ENCODE data around the gene GUCY2D.

Gene GUCY2D

DNA sequence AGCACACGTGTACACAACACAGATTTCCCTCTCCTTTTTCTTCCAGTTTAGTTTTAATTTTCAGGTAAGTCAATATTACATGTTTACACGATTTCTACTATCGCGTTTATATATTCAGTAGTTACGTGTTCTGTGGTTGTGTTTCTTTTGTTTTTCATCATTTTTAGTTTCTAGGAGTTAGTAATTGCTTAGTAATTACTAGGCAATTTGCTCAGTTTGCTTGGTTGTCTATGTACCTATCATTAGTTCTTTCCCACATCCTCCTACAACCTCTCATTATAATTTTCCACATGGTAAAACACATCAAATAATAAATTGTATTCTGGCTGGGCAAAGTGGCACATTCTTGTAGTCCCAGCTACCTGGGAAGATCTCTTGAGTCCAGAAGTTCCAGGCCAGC lies 24.6 kb upstream of the GUCY2D start:
- no peak for TF ChIP-seq JUND (IDR thresholded peaks at IDR 0.05; ENCODE audit: low read depth)
- in situ Hi-C loops (cut with HindIII; ENCODE audit: low pct_unique_long_range_greater_than_20kb, low sequenced_read_pairs): no loop called here
- no peak for DNase-seq (ENCODE audit: low read depth in 1 of 2, low spot score in 1 of 2)

DNA sequence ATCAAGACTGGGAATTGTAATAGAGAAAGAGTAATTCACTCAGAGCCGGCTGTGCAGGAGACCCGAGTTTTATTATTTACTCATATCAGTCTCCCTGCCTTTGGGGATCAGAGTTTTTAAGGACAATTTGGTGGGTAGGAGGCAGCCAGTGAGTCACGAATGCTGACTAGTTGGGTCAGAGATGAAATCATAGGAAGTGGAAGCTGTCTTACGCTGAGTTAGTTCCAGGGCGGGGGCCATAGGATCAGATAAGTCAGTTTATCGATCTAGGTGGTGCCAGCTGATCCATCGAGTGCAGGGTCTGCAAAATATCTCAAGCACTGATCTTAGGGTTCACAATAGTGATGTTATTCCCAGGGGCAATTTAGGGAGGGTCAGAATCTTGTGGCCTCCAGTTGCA lies 20.2 kb upstream of the GUCY2D start:
- no peak for TF ChIP-seq JUND (IDR thresholded peaks at IDR 0.05; ENCODE audit: low read depth)
- in situ Hi-C loops (cut with HindIII; ENCODE audit: low pct_unique_long_range_greater_than_20kb, low sequenced_read_pairs): no loop called here
- no peak for DNase-seq (ENCODE audit: low read depth in 1 of 2, low spot score in 1 of 2)

DNA sequence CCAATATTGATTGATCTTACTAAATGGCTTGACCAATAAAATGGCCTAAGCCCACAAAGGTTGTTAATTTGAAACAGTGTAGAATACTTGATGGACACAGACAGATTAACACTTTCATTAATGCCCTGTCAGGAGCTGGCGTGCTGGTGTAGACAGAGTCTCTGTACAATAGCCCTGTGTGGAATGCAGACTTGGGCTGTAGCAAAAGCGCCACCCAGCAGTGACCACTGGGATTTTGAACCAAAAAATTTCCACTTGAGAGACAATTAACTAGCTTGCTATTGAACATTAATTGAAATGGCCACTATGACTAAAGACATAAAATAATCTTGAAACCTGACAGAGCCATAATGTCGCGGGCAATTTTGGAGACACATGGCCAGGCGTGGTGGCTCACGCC lies 19.7 kb upstream of the GUCY2D start:
- in situ Hi-C loops (cut with HindIII; ENCODE audit: low pct_unique_long_range_greater_than_20kb, low sequenced_read_pairs): no loop called here
- no peak for TF ChIP-seq JUND (IDR thresholded peaks at IDR 0.05; ENCODE audit: low read depth)
- DNase-seq (ENCODE audit: low read depth in 1 of 2, low spot score in 1 of 2): peak in 1 of 2 experiments; percentile 65

DNA sequence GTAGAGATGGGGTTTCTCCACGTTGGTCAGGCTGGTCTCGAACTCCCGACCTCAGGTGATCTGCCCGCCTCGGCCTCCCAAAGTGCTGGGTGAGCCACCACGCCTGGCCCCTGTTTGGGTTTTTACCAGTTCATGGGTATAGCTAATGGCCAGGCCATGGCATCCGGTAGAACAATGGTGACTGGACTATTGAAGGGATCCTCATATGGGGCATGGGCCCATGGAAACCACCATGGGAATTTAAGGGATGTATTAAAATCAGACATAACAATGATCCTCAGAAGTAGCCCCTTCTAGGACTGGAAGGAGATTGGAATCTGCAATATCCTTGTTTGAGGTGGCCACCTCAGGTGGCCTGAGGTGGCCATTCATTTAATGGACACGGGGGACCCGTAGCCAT lies 17.5 kb upstream of the GUCY2D start:
- no peak for TF ChIP-seq JUND (IDR thresholded peaks at IDR 0.05; ENCODE audit: low read depth)
- no peak for DNase-seq (ENCODE audit: low read depth in 1 of 2, low spot score in 1 of 2)
- in situ Hi-C loops (cut with HindIII; ENCODE audit: low pct_unique_long_range_greater_than_20kb, low sequenced_read_pairs): no loop called here

DNA sequence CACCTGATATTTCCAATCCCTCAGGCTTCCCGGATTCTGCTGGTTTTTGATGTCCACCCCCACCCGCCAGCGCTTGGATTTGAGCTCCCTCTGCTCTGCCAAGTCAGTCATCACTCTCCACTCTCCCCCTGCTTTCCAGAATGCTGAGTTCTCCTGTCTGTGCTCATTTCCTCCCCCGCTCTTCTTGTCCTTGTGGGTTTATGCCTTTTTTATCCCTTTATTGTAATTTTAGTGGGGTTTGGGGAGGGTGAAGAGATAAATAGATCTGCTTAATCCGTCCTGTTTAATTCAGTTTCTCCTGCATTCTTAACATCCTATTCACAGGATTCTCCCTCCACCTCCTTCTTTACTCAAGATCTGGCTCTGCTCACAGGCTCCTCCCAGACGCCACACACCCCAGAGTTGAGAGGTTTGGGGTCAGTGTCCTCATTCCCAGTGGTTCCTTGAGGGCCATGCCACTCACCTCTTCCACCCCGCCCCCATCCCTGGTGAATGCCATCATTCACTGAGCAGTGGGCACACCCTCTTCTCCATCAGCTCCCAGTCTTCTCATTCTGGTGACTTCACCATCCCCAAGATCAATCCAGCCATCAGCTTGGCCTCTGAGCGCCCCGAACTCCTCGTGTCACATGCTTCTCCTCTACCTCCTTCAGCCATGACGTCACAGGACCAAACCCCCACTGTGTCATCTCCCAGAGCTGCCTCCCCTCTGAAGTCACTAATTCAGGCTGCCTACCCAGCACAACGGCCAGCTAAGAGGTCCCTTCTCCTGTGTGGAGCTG lies 15.1 kb upstream of the GUCY2D start:
- no peak for DNase-seq (ENCODE audit: low read depth in 1 of 2, low spot score in 1 of 2)
- in situ Hi-C loops (cut with HindIII; ENCODE audit: low pct_unique_long_range_greater_than_20kb, low sequenced_read_pairs): no loop called here
- no peak for TF ChIP-seq JUND (IDR thresholded peaks at IDR 0.05; ENCODE audit: low read depth)

DNA sequence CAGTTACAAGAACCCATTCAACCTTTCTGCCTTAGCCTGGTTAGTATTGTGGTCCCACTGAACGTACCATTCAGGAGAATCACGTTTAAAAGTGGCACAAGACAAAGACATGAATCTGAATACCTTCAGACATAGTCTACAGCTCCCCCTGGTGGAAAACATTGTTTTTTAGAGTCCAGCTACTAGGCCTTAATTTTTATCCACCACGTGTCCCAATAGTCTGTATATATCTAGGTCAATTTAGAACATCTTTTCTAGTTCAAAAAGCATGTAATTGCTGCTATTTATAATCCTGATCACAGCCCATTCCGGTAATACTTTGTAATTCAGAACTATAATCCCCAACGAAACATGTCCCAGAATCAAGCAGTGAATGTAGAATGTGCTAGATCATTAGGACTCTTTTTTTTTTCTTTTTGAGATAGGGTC lies 13.7 kb upstream of the GUCY2D start:
- DNase-seq (ENCODE audit: low read depth in 1 of 2, low spot score in 1 of 2): peak in 1 of 2 experiments; percentile 86
- TF ChIP-seq JUND (IDR thresholded peaks at IDR 0.05; ENCODE audit: low read depth): no peak
- in situ Hi-C loops (cut with HindIII; ENCODE audit: low pct_unique_long_range_greater_than_20kb, low sequenced_read_pairs): no loop called here

DNA sequence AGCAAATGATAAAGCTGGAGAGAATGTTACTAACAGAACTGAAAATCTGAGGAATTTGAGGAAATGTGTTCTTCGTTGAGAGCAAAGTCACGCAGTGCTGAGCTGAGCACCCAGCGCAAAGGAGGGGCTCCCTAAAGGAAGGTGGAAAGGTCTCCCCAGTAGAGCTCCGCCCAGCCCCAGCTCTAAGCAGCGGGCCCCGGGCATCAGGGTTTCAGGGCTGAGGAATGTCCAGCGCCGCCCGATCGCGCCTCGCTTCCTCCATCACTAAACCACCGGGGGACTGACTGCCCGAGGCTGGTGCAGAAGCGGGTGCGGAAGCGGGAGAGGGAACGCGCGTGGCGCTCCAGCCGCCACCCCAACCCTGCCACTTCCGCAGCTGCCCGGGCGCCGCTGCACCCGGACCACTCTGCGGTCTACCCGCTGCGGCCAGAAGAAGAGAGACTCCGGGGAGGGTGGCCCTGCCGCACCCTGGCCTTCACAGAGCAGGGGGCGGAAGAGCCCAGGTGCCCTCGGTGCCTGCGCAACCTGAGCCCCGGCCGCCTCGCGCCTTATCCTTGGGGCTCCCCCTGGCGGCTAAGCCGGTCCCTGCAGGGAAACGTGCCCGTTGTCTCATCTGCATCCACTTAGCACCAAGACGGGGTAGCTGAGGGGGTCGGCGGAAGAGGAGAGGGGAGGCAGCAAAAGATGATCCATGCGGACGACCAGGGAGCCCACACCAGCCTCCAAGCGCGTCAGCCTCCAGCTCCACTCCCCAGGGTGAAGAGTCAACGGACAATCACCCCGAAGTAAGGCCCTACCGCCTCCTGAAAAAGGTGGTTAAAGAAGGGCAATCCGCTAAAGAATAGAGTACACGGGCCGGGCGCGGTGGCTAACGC lies 12.4 kb upstream of the GUCY2D start:
- DNase-seq (ENCODE audit: low read depth in 1 of 2, low spot score in 1 of 2): peak; percentile 72 to 76
- TF ChIP-seq JUND (IDR thresholded peaks at IDR 0.05; ENCODE audit: low read depth): no peak
- in situ Hi-C loops (cut with HindIII; ENCODE audit: low pct_unique_long_range_greater_than_20kb, low sequenced_read_pairs): no loop called here

DNA sequence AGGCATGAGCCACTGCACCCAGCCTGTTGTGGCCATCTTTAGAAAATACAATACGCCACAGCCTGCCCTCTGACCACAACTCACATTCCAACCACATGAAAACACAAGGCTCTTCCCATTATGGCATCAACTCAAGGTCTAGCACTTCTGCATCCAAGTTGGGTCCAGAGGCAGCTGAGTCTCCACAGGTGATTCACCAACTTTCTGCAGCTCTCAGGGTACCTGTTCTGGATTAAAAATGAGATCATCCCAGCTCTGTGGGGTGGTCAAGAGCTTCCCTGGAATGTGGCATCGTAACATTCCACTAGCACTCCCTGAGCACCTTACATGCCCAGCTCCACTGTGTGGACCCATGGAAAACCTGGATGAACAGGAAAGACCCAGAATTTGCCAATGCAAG lies 9.9 kb upstream of the GUCY2D start:
- in situ Hi-C loops (cut with HindIII; ENCODE audit: low pct_unique_long_range_greater_than_20kb, low sequenced_read_pairs): no loop called here
- TF ChIP-seq JUND (IDR thresholded peaks at IDR 0.05; ENCODE audit: low read depth): no peak
- DNase-seq (ENCODE audit: low read depth in 1 of 2, low spot score in 1 of 2): peak in 1 of 2 experiments; percentile 74

DNA sequence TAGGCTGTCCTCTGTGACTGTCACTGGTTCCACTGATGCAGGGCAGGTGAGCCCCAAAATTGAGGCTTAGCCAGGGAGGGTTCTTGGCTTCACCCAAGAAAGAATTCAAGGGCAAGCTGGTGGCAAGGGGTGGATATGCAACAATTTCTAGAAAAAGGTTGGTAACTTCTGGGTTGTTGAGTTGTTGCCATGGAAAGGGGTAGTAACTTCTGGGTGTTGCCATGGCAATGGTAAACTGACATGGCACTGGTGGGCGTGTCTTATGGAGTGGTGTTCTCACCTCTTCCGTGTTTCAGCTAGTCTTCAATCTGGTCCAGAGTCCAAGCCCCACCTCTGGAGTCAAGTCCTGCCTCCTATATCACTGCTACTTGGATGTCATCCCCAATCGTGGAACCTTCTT lies 9.5 kb upstream of the GUCY2D start:
- in situ Hi-C loops (cut with HindIII; ENCODE audit: low pct_unique_long_range_greater_than_20kb, low sequenced_read_pairs): no loop called here
- no peak for DNase-seq (ENCODE audit: low read depth in 1 of 2, low spot score in 1 of 2)
- TF ChIP-seq JUND (IDR thresholded peaks at IDR 0.05; ENCODE audit: low read depth): no peak

DNA sequence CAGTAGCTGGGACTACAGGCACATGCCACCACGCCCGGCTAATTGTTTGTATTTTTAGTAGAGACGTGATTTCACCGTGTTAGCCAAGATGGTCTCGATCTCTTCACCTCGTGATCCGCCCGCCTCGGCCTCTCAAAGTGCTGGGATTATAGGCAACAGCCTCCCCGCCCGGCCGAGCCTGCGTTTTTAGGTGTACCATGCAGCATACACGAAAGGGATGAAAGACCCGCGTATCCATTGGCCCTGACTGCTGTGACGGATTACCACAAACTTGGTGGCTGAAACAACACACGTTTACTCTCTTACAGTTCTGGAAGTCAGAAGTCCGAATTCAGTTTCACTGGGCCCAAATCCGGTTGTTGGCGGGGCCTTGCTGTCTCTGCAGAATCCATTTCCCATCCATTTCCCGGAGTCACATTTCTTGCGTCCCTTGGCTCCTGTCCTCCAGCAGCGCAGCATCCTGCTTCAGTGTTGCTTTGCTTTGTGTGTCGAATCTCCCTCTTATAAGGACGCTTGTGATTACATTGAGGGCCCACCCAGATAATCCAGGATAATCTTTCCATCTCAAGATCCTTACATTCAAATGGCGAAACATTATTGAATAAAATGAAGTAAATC lies 8.3 kb upstream of the GUCY2D start:
- TF ChIP-seq JUND (IDR thresholded peaks at IDR 0.05; ENCODE audit: low read depth): no peak
- in situ Hi-C loops (cut with HindIII; ENCODE audit: low pct_unique_long_range_greater_than_20kb, low sequenced_read_pairs): no loop called here
- DNase-seq (ENCODE audit: low read depth in 1 of 2, low spot score in 1 of 2): no peak

DNA sequence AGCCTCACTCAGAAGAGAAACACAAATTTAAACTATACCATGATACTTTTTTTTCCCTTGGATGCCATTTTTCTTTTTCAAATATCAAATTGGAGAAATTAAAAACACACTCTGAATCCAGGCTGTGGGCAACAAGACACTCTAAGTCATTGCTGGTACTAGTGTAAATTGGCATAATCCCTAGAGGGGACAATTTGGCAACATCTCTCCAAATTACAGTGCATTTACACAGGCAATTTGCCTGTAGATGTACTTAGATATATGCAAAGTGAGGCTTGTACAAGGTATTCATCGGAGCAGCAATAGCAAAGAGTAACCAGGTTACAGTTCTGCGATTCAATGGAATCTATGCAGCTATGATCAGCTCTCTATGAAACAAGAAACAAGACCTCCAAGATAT lies 6.7 kb upstream of the GUCY2D start:
- TF ChIP-seq JUND (IDR thresholded peaks at IDR 0.05; ENCODE audit: low read depth): no peak
- in situ Hi-C loops (cut with HindIII; ENCODE audit: low pct_unique_long_range_greater_than_20kb, low sequenced_read_pairs): no loop called here
- no peak for DNase-seq (ENCODE audit: low read depth in 1 of 2, low spot score in 1 of 2)

DNA sequence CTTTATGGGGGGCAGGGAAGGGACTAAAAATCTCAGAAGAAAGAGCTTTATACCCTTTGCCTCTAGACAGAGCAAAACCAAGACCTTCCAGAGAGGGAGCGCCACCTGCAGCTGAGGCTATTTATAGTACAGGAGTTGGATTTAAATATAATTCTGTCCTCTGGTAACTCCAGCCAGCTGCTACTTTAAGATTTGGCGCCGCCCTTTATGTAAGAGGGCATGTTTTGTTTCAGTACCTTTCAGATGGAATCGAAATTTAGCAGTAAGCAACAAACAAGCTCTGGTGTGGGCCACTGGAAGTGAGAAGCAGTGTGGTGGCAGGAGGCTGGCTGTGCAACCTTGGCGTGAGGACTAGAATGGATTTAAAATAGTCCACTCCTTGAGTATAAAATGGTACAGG lies 5.2 kb upstream of the GUCY2D start:
- no peak for TF ChIP-seq JUND (IDR thresholded peaks at IDR 0.05; ENCODE audit: low read depth)
- in situ Hi-C loops (cut with HindIII; ENCODE audit: low pct_unique_long_range_greater_than_20kb, low sequenced_read_pairs): no loop called here
- DNase-seq (ENCODE audit: low read depth in 1 of 2, low spot score in 1 of 2): peak; percentile 63 to 73
